HUES64 (cell line): Measurements from ENCODE around the gene OAS1.
A peak's percentile ranks its signal among the peaks of the same experiment; 100 is the strongest.
"Not testable (repeated sequence)": the region's sequence is repeated elsewhere in the genome, so short reads cannot be mapped to it uniquely, and the experiment has no call there.

Source experiments
- H3K27ac ChIP-seq: 2 replicates; pipeline ENCODE4 v1.7.0; 2013; ENCODE audit warnings: low read depth, low read length, inconsistent platforms
- H3K27me3 ChIP-seq: 2 replicates; pipeline ENCODE4 v1.6.1; 2013; ENCODE audit warnings: mild to moderate bottlenecking, low read length; ENCODE audit not compliant: insufficient read depth
- H3K36me3 ChIP-seq: 2 replicates; pipeline ENCODE4 v1.6.1; 2013; ENCODE audit warnings: mild to moderate bottlenecking, low read length; ENCODE audit not compliant: insufficient read depth
- H3K4me1 ChIP-seq: 2 replicates; pipeline ENCODE4 v1.6.1; 2013; ENCODE audit warnings: mild to moderate bottlenecking, low read length, moderate library complexity; ENCODE audit not compliant: insufficient read depth
- H3K4me3 ChIP-seq: 2 replicates; pipeline ENCODE4 v1.5.1; 2013; ENCODE audit warnings: mild to moderate bottlenecking, low read length, moderate library complexity
- H3K9ac ChIP-seq: 2 replicates; pipeline ENCODE4 v1.6.1; 2013; ENCODE audit warnings: mild to moderate bottlenecking, low read depth, low read length
- H3K9me3 ChIP-seq: 2 replicates; pipeline ENCODE4 v1.6.1; 2013; ENCODE audit warnings: low read depth, low read length; ENCODE audit not compliant: insufficient read depth
- WGBS: fragments of 150-250, 120-280 bp; methylation state at CpG from one replicate; pipeline ENCODE4 v1.1.7; 2013; ENCODE audit warnings: missing lambda C conversion rate; 5-methylcytosine and 5-hydroxymethylcytosine counted together

The OAS1 gene

DNA sequence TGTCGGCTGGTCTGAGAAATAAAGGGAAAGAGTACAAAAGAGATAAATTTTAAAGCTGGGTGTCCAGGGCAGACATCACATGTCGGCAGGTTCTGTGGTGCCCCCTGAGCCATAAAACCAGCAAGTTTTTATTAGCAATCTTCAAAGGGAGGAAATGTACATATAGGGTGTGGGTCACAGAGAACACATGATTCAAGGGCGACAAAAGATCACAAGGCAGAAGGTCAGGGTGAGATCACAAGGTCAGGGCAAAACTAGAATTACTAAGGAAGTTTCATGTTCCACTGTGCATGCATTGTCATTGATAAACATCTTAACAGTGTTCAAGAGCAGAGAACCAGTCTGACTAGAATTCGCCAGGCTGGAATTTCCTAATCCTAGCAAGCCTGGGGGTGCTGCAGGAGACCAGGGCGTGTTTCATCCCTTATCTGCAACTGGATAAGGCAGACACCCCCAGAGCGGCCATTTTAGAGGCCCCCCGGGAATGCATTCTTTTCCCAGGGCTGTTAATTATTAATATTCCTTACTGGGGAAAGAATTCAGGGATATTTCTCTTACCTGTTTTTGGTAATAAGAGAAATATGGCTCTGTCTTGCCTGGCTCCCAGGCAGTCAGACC is 19.8 kb downstream of the OAS1 start:
- not testable (repeated sequence) for H3K4me3 ChIP-seq, H3K4me1 ChIP-seq, H3K36me3 ChIP-seq, H3K27me3 ChIP-seq, H3K9ac ChIP-seq, H3K27ac ChIP-seq, H3K9me3 ChIP-seq
- WGBS = 78% methylated on average over 6 of the region's 7 CpGs

DNA sequence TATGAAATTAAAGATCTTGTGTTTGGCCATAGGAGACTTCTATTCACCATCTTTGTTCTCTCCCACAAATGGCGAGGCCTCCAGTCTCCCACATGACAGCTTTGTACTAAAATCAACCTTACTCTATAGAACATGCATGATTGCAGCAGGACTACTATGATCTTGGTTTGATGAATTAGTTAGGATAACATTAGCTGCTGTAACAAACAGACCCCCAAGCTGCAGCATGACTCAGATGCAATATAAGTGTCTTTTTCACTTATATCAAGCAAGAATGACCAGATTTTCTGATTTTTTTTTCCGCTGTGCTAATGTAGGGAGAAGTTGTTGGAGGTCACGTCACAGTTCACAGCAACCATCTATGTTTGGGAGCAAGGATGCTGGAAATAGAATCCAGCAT is 20.7 kb downstream of the OAS1 start:
- Histone ChIP-seq H3K4me1 (no peaks in the 10 kb centered on the region; the same call in 1 of the 2 replicates), H3K27ac (no peak overlapping the region), H3K36me3 (no peaks in the 10 kb centered on the region), H3K9me3 (peaks cover 6% of the 10 kb centered on the region; the same call in 1 of the 2 replicates), H3K4me3 (no peak overlapping the region), H3K9ac (no peak overlapping the region), H3K27me3 (no peaks in the 10 kb centered on the region)
- 56% methylated on average over 3 of the region's 3 CpGs for WGBS

DNA sequence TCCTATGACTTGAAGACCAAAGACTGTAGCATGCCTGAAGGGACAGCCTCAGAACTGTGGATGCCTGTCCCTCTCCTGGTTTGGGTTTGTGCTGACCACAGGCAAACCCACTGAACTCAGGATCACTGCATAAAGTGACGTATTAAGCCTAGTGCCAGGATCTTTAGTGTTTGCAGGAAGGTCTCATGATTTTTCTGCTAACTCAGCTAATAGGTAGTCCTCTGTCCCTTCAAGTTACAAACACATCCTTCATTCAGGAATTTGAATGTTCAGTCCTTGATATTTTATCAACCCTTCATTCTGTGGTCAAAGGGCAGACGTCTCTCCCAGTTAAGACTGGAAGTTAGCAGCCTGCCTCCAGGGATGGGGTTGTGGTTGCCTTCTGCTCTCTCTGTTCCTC is 21.2 kb downstream of the OAS1 start:
- Histone ChIP-seq H3K36me3 (no peaks in the 10 kb centered on the region), H3K27ac (no peak overlapping the region), H3K4me1 (no peaks in the 10 kb centered on the region; the same call in 1 of the 2 replicates), H3K9me3 (peaks cover 6% of the 10 kb centered on the region; the same call in 1 of the 2 replicates), H3K27me3 (no peaks in the 10 kb centered on the region), H3K4me3 (no peak overlapping the region), H3K9ac (no peak overlapping the region)
- 95% methylated on average over 1 of the region's 2 CpGs for WGBS

DNA sequence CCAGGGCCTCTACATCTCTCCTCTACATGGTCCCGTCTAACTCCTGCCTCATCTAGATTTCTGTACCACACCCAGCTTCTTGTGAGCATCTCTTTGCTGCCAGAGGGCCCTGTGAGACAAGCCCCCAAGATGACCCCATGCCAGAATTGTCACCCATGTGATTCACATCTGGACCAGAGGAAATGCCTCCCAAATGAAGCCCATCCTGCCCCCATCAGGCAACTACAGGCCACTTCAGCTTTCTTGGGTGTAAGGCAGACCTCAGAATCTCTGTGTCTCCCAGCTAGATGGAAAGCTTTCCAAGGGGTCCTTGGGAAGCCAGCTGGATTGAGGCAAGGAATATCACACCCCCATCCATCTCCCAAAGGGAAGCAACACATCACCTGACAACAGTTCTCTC is 22.2 kb downstream of the OAS1 start:
- no peak overlapping the region for H3K27ac ChIP-seq
- H3K27me3 ChIP-seq = no peaks in the 10 kb centered on the region
- H3K36me3 ChIP-seq = no peaks in the 10 kb centered on the region
- H3K4me3 ChIP-seq = no peak overlapping the region
- H3K9me3 ChIP-seq = peaks cover 6% of the 10 kb centered on the region; the same call in 1 of the 2 replicates
- H3K9ac ChIP-seq = no peak overlapping the region
- WGBS = 95% methylated on average over 1 of the region's 1 CpG
- no peaks in the 10 kb centered on the region; the same call in 1 of the 2 replicates for H3K4me1 ChIP-seq

DNA sequence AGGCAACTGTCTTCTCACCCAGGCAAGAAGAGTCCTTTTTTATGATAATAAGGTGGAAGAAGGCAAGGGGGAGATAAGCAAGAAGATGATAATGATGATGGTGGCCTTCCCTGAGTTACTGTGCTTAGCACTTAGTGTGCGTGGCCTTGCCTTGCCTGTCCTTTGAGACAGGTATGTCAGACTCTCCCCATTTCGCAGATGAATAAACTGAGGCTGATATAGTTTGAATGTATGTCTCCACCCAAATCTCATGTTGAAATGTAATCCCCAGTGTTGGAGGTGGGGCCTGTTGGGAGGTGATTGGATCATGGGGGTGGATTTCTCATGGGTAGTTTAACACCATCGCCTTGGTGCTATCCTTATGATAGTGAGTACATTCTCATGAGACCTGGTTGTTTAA is 23.0 kb downstream of the OAS1 start:
- no peaks in the 10 kb centered on the region; the same call in 1 of the 2 replicates for H3K4me1 ChIP-seq
- peaks cover 6% of the 10 kb centered on the region; the same call in 1 of the 2 replicates for H3K9me3 ChIP-seq
- H3K27me3 ChIP-seq = no peaks in the 10 kb centered on the region
- 85% methylated on average over 3 of the region's 3 CpGs for WGBS
- no peak overlapping the region for H3K4me3 ChIP-seq
- no peak overlapping the region for H3K9ac ChIP-seq
- no peaks in the 10 kb centered on the region for H3K36me3 ChIP-seq
- no peak overlapping the region for H3K27ac ChIP-seq

DNA sequence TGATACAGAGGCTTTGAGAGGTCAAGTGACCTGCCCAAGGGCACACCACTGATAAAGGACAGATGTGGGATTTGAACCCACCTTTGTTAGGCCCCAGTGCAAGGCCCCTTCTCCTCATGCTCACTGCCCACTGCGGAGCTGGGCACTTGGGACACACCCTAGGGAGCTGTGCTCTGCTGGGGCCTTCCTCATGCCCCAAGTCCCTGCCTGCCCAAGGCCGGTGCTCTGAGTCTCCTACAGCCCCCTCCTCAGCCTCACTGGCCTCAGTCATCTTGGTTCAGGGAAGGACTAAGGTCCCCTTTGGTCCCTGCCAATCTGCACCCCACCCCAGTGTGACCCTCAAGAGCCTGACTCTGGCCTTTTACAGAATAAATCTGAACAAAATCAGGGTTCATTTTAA is 23.6 kb downstream of the OAS1 start:
- H3K27me3 ChIP-seq = no peaks in the 10 kb centered on the region
- H3K36me3 ChIP-seq = no peaks in the 10 kb centered on the region
- no peak overlapping the region for H3K27ac ChIP-seq
- no peaks in the 10 kb centered on the region; the same call in 1 of the 2 replicates for H3K4me1 ChIP-seq
- H3K9ac ChIP-seq = no peak overlapping the region
- no peak overlapping the region for H3K4me3 ChIP-seq
- 95% methylated on average over 2 of the region's 2 CpGs for WGBS
- H3K9me3 ChIP-seq = peaks cover 6% of the 10 kb centered on the region; the same call in 1 of the 2 replicates

DNA sequence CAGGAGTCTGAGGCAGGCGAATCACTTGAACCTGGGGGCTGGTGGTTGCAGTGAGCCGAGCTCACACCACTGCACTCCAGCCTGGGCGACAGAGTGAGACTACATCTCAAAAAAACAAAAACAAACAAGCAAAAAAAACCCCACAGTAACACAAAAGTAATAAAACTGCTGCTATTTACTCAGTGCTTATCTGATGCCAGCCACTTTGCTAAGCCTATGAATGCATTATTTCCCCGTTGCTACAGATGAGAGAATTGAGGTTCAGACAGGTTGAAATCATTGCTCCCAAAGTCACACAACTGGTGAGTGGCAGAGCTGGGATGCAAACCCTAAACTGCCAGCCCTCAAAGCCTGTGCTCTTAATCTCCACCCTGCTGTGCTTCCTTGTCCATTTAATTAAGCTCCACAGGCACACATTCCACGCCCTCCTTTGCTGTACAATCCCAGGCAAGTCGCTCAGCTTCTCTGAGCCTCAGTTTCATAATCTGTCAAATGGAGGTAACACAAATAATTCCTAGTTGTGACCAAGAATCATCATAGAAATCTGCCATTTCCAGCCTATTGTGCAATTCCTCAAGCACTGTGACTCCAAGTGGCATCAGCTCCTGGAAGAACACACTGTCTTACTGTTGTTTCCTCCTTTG is 25.8 kb downstream of the OAS1 start:
- Histone ChIP-seq H3K4me3 (no peak overlapping the region), H3K9ac (no peak overlapping the region), H3K27me3 (peaks cover 5% of the 10 kb centered on the region), H3K36me3 (no peaks in the 10 kb centered on the region), H3K4me1 (no peaks in the 10 kb centered on the region; the same call in 1 of the 2 replicates), H3K9me3 (peaks cover 2% of the 10 kb centered on the region; the same call in 1 of the 2 replicates), H3K27ac (no peak overlapping the region)
- 55% methylated on average over 6 of the region's 6 CpGs for whole genome bisulfite sequencing

DNA sequence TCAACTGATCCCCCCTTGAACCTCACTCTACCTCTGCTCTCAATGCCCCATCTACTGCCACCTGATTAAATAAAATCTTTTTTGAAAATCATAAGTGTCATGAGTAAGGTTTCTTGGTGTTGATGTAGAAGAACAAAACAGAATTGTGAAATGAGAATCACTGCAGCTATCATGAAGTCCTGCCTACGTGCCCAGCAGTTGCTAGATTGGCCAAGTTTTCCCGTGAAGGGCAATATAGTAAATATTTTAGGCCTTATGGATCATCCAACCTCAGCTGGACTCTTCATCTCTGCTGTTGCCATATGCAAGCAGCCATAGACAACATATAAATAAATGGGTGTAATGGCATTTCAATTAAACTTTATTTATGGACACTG is 26.4 kb downstream of the OAS1 start:
- H3K36me3 ChIP-seq = no peaks in the 10 kb centered on the region
- no peaks in the 10 kb centered on the region for H3K9me3 ChIP-seq
- H3K9ac ChIP-seq = no peak overlapping the region
- H3K4me1 ChIP-seq = no peaks in the 10 kb centered on the region; the same call in 1 of the 2 replicates
- H3K27ac ChIP-seq = no peak overlapping the region
- no peak overlapping the region for H3K4me3 ChIP-seq
- peaks cover 10% of the 10 kb centered on the region for H3K27me3 ChIP-seq
- 98% methylated on average over 2 of the region's 2 CpGs for WGBS

DNA sequence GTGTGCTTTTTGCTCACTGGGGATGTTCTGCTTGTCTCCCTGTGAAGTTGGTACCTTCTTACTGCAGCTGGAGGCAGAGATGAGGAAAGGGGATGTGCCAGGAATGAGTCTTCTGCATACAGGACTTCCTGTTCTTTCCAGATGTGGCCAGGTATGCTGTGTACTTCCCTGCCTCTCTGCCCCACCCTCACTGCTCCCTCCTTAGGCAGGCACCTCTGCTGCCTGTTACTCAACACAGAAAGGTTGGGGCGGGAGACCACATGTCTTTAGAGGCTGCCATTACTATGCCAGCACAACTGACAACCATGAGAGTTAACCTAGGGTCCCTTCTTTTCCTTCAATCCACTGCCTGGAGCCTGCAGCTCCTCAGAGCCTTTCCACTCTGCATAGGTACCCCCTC is 29.5 kb downstream of the OAS1 start:
- Histone ChIP-seq H3K9ac (no peak overlapping the region), H3K36me3 (no peaks in the 10 kb centered on the region), H3K9me3 (no peaks in the 10 kb centered on the region), H3K27me3 (peaks cover 29% of the 10 kb centered on the region), H3K4me3 (no peak overlapping the region), H3K27ac (no peak overlapping the region), H3K4me1 (no peaks in the 10 kb centered on the region; the same call in 1 of the 2 replicates)
- WGBS = 80% methylated on average over 1 of the region's 1 CpG

DNA sequence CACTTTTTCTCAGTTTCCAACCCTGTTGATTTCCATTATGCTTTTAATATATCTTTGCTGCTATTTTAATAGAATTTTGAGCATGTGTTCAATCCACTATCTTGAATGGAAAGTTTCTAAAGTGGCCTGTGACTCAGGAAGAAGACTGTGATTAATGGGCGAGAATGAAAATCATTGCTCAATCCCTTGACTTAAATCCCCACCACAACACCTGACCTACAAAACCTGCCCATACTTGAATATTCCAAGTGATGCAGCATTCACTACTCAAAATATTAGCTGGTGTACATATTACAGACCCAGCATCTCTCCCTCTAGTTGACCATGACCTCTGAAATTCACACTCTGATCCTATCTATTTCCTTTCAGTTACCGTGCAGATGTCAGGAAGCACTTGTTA is 30.2 kb downstream of the OAS1 start:
- H3K27ac ChIP-seq = no peak overlapping the region
- no peaks in the 10 kb centered on the region; the same call in 1 of the 2 replicates for H3K4me1 ChIP-seq
- peaks cover 29% of the 10 kb centered on the region for H3K27me3 ChIP-seq
- H3K4me3 ChIP-seq = no peak overlapping the region
- WGBS = 97% methylated on average over 2 of the region's 2 CpGs
- H3K9me3 ChIP-seq = no peaks in the 10 kb centered on the region
- no peaks in the 10 kb centered on the region for H3K36me3 ChIP-seq
- H3K9ac ChIP-seq = no peak overlapping the region

DNA sequence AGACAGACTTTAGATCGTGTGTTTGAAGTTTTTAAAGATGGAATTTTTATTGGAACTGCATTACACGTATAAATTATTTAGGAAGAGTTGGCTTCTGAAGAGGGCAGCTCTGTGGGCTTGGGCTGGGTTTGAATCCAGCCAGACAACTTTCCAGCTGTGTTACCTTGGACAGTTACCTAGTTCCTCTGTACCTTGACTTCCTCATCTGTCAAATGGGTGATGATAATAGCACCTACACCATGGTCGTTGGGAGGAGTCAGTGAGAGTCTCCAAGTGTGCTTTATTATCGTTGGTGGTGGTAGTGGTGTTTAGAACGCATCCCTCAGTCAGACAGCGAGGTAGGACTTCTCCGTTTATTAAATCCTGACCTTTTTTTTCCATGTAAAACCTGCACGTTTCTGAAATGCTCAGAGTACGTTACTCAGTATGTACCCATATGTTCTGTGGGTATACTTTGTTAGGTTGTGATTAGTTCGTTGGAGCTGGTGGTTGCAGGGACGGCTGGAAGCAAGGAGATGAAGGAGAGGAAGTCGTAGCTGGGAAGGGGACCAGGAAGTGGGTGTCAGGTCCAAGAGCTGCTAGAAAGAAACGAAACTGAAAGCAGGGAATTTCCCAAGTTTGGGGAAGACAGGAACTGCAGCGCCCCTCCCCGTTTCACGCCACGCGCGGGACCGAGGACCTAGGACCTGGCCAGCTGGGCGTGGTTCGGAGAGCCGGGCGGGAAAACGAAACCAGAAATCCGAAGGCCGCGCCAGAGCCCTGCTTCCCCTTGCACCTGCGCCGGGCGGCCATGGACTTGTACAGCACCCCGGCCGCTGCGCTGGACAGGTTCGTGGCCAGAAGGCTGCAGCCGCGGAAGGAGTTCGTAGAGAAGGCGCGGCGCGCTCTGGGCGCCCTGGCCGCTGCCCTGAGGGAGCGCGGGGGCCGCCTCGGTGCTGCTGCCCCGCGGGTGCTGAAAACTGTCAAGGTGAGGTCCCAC is 31.3 kb downstream of the OAS1 start, which contains the start of gene OAS3:
OAS3 (plus strand) TSS at position 734 of the 979 bp plus-strand sequence; CDS start at position 791, 57 bp downstream.
- Histone ChIP-seq H3K27me3 (peaks cover 29% of the 10 kb centered on the region), H3K9ac (peak within 1 kb of the TSS; percentile 38; the same call in 1 of the 2 replicates), H3K36me3 (no peaks in the 10 kb centered on the region), H3K4me3 (peak within 1 kb of the TSS; percentile 55), H3K9me3 (no peaks in the 10 kb centered on the region), H3K27ac (no peak within 1 kb of the TSS), H3K4me1 (no peaks in the 10 kb centered on the region)
- WGBS = 19% methylated on average over 50 of the region's 50 CpGs
